T-helper 9 cell (primary cell): ENCODE measurements around the gene IFNAR1.

Experiments used
- DNase-seq: peaks from one replicate; pipeline ENCODE4 v3.0.0-alpha.2; 2020

The IFNAR1 gene

GRCh38 chr21:33403786-33404585 lies 79.2 kb downstream of the IFNAR1 start:
- DNase-seq, result no peak

GRCh38 chr21:33406493-33406892 lies 81.7 kb downstream of the IFNAR1 start:
- DNase-seq, result no peak
